ENCODE results near the gene SH3YL1. TPM values are rescaled to one million over a fixed set of nuclear protein-coding genes. Genes with fewer than 3 reads are reported as not detected.

Gene SH3YL1
- total RNA-seq, 3 donors from 2014 or later, result 40.5 to 151 (median 81.6) TPM

DNA sequence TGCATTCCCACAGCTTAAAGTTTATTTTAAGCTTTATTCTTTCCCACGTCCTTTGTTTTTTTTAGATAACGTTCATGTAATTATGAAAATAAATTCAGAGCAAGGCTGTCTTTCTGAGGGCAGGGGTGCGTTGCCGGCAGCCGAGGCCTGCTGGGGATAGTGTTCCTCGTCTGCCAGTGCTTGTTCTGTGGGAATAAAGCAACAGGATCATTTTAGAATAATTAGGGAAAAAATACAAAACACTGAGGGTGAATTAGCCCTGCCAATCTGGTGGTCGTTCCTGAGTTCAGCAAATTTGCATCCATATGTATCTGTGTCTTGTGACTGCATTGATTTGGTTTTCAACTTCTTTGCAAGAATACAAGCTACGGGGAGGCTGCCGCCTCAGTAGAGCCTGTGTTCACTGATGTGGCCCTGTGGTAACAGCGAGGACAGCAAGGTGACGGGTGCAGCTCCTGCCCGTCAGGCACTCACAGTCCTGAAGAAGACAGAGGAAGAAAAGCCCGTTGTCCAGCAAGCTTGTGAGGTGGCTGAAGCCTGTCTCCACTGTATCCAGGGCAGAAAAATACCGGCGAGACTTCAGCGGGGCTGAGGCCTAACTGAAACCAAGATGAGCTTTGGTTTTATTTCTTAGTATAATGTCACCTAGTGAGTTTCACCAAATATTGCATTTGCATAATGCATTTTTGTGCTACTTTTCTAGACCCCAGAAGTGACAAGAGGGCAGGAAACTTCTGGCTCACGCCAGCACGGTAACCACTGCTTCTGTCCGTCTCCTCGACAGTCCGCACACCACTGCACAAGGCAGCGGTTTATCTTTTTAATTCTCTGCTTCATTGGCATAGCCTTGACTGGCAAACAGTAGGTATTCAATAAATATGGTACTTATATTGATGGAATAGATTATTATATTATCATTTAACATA, 64.5 kb downstream of the SH3YL1 start:
- TF ChIP-seq CTCF (IDR thresholded peaks at IDR 0.05), result no peak
- no peak for TF ChIP-seq POLR2A (IDR thresholded peaks at IDR 0.05)
- TF ChIP-seq POLR2AphosphoS5 (IDR thresholded peaks at IDR 0.05), result no peak
- Histone ChIP-seq H3K9me3 (no peaks in the 10 kb centered on the region), H3K4me3 (no peak overlapping the region), H3K36me3 (no peaks in the 10 kb centered on the region), H3K27me3 (no peaks in the 10 kb centered on the region), H3K4me1 (no peaks in the 10 kb centered on the region), H3K27ac (no peak overlapping the region)
- no peak for DNase-seq (ENCODE audit: low spot score in 2 of 2)
- intact Hi-C loops (cut with DNase I; ENCODE audit: low total_unique reads), result no loop called here

- Histone ChIP-seq H3K27me3 (no peaks in the 10 kb centered on the region), H3K27ac (no peak overlapping the region), H3K36me3 (no peaks in the 10 kb centered on the region), H3K9me3 (peaks cover 0 to under 1% of the 10 kb centered on the region in 2 donors), H3K4me1 (no peaks in the 10 kb centered on the region), H3K4me3 (no peak overlapping the region)
- TF ChIP-seq POLR2A (IDR thresholded peaks at IDR 0.05) (no peak), CTCF (IDR thresholded peaks at IDR 0.05) (no peak), POLR2AphosphoS5 (IDR thresholded peaks at IDR 0.05) (no peak)
- intact Hi-C loops (cut with DNase I; ENCODE audit: low total_unique reads), result no loop called here
- no peak for DNase-seq (ENCODE audit: low spot score in 2 of 2)
These were observed 67.4 kb downstream of the SH3YL1 start for GRCh38 chr2:196406-196805.

DNA sequence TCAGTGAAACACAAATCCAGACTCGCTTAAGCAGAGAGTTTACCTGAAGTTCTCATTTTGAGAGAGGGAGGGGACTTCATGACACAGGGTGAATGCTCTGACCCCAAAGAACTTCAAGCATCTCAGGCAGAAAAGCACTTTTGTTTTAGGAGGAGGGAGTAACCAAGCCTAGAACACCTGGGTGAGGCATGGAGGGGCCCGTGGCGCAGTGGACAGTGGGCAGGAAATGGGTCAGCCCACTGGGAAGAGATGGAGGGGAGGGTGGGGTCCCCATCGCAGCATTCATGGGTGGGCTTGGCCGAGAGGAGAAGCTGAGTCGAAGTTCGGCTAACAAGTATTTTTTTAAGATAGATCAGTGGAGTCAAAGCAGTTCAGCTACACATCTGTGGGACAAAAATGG, 67.9 kb downstream of the SH3YL1 start:
- Histone ChIP-seq H3K27me3 (no peaks in the 10 kb centered on the region), H3K36me3 (no peaks in the 10 kb centered on the region), H3K27ac (no peak overlapping the region), H3K4me3 (no peak overlapping the region), H3K9me3 (peaks cover 0 to 4% of the 10 kb centered on the region in 2 donors), H3K4me1 (no peaks in the 10 kb centered on the region)
- no peak for DNase-seq (ENCODE audit: low spot score in 2 of 2)
- intact Hi-C loops (cut with DNase I; ENCODE audit: low total_unique reads), result no loop called here
- TF ChIP-seq POLR2A (IDR thresholded peaks at IDR 0.05), result no peak
- no peak for TF ChIP-seq POLR2AphosphoS5 (IDR thresholded peaks at IDR 0.05)
- no peak for TF ChIP-seq CTCF (IDR thresholded peaks at IDR 0.05)

DNA sequence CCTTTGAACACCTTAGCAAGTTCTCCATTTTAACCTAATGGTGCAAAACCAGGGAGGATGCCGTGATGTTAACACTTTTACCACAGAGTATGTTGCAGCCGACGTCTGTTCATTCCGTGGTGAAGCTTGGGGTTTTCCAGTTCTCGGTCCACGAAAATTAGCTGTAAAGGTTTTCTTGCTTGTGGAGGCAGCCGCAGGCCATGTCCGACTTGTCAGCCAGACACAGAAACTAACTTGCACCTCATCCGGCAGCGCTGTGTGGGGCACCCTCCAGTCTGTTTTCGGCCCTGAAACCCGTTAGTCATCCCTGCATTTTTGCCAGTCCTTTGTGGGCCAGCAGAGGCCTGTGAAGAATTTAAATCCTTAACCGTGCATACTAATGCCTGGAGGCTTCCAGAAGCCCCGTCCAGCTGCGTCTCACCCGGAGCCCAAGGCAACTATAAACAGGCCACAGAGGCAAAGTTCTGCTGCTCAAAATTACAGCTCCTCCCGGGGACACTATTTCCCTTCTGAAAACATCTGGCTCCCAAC, 70.6 kb downstream of the SH3YL1 start:
- Histone ChIP-seq H3K4me3 (no peak overlapping the region), H3K9me3 (peaks cover 4 to 5% of the 10 kb centered on the region in 2 donors), H3K27ac (no peak overlapping the region), H3K27me3 (no peaks in the 10 kb centered on the region), H3K4me1 (no peaks in the 10 kb centered on the region), H3K36me3 (no peaks in the 10 kb centered on the region)
- no peak for DNase-seq (ENCODE audit: low spot score in 2 of 2)
- intact Hi-C loops (cut with DNase I; ENCODE audit: low total_unique reads), result no loop called here
- TF ChIP-seq POLR2AphosphoS5 (IDR thresholded peaks at IDR 0.05), result no peak
- no peak for TF ChIP-seq CTCF (IDR thresholded peaks at IDR 0.05)
- TF ChIP-seq POLR2A (IDR thresholded peaks at IDR 0.05), result no peak

Data from breast epithelium (tissue), 4 donors.